ENCODE measurements around the gene NKX3-2.
A peak's percentile ranks its signal among the peaks of the same experiment; 100 is the strongest.

The NKX3-2 gene

GRCh38 chr4:13544606-13545393, 492 bp upstream of the NKX3-2 start:
- DNase-seq, result peak; percentile 57

GRCh38 chr4:13543032-13543838, 1.1 kb downstream of the NKX3-2 start:
- no peak for DNase-seq

GRCh38 chr4:13542577-13543031, 1.7 kb downstream of the NKX3-2 start:
- no peak for DNase-seq

DNA sequence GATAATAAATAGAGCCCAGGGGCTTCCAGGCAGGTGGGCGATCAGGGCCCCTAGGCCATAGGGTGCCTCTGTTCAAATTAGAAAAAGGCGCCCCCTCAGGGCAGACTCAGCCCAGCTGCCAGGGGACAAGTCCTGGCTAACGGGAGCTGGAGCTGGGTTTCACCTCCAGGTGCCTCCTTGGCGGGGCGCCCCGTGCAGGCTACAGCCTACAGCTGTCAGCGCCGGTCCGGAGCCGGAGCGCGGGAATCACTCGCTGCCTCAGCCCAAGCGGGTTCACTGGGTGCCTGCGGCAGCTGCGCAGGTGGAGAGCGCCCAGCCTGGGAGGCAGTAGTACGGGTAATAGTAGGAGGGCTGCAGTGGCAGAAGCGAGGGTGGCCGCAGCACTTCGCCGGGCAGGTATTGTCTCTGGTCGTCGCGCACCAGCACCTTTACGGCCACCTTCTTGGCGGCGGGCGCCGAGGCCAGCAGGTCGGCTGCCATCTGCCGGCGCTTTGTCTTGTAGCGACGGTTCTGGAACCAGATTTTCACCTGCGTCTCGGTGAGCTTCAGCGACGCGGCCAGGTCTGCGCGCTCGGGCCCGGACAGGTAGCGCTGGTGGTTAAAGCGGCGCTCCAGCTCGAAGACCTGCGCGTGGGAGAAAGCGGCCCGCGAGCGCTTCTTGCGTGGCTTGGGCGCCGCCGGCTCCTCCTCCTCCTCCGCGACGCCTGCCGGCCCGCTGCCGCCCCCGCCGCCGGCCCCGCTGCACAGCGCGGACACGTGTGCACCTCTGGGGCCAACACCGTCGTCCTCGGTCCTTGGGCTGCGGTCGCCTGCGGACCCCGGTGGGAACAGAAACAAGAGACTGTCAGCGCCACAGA, 2.4 kb downstream of the NKX3-2 start:
- DNase-seq, result no peak

- DNase-seq, result no peak
Measured at GRCh38 chr4:13541176-13541604, 3.1 kb downstream of the NKX3-2 start.

DNA sequence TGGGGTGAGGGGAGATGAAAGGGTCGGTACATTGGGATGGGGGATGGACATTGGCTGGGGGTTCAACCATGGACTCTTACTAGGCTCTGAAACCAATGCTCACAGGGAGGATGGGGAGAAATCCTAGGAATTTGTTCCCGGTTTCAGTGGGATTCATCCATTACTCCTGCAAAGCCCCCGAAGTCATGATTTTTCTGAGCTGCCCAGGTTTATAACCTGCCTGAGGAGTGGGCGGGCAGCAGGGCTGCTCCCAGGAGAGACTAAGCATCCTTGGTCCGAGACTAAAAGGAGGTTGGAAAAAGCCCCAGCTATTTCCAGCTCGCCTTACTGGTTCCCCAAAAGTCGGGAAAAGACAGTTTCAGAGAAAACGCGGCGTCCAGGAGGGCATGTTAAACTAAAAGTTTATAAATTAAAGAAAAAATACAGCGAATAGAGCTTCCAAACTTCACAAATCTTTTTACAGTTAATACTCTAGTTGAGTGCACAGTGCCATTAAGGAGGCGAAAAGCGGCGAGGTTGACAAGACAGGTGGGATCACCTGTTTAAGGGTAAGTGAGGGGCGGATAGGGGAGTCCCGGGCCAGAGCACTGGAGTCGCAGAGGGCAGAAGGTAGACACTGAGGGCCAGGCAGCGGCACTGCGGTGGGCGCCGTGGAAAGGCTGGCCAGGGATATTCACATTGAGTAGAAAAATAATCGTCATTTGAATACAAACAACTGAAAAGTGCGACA, 3.7 kb downstream of the NKX3-2 start:
- no peak for DNase-seq

- DNase-seq, result no peak
Measured at GRCh38 chr4:13539619-13540445, 4.5 kb downstream of the NKX3-2 start.

GRCh38 chr4:13539047-13539618, 5.2 kb downstream of the NKX3-2 start:
- no peak for DNase-seq

DNA sequence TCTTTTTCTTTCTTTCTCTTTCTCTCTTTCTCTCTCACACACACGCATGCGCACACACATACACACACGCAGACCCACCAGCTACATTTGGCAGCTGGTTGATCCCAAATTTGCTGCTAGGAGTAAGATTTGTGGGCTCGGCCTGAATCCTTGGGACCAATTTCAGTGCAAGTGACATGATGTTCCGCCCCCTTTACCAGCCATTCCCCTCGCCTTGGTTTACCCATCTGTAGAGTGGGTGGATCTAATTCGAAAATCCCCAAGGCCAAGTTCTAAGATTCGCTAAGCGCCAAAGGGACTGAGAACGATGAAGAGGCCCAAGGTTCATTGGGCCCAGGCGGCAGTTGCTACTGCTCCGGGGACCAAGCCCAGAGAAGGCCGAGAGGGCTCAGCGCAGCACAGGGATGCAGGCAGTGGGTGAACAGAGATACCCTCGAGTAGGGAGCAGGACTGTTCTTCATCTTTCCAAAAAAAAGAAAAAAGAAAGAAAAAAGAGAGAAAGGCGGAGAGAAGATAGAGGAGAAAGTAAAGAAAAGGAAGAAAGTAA, 5.8 kb downstream of the NKX3-2 start:
- DNase-seq, result no peak

DNA sequence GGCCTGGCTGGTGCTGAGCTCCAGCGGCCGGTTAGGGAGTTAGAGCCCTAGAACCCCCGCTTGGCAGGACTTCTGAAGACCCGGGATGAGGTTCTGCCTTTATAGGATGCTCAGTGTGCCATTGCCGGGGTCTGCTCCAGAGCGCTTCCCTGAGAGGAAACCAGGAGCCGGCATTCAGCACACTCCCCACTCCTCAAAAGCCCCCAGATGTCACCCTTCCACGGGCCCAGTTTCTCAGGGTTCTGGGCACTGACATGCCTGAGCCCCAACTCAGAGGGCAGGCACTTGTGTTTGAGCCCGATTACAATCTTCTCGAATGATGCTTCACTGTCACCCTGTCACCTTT, 6.5 kb downstream of the NKX3-2 start:
- no peak for DNase-seq

GRCh38 chr4:13537011-13537831, 7.1 kb downstream of the NKX3-2 start:
- DNase-seq, result no peak

GRCh38 chr4:13536607-13537006, 7.7 kb downstream of the NKX3-2 start:
- DNase-seq, result no peak

DNA sequence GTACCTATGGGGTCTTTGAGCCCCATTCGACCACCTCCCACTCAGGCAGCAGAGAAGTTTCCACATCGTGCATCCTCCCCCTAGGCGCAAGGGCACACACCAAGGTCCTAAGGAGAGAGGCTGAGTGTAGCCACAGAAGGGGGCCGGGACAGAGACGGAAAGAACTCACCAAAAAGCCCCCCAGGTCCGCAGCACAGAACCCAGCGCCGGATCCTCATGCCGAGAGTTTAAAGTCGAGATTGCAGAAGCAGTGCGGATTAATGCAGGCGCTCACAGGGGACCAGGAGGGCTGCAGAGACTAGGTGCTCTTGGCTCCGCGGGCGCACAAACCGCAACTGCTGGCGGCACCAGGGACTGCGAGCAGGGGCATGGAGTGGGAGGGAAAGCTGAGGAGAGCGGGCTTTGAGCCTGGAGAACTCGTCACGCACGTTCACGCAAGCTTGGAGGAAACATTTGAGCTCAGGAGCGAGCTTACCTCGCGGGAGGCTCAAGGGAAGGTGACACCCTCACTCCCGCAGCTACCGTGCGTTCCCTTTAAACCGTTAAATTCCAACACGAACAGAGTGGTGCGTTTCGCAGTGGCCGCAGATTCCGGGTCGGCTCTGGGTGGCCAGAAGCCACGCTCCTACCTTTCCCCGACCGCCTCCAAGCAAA, 8.5 kb downstream of the NKX3-2 start:
- DNase-seq, result no peak

- DNase-seq, result no peak
Measured at GRCh38 chr4:13535118-13535517, 9.2 kb downstream of the NKX3-2 start.

GRCh38 chr4:13534344-13535063, 9.8 kb downstream of the NKX3-2 start:
- DNase-seq, result no peak

GRCh38 chr4:13533670-13534343, 10.5 kb downstream of the NKX3-2 start:
- DNase-seq, result no peak

- no peak for DNase-seq
Measured at GRCh38 chr4:13531625-13531998, 12.7 kb downstream of the NKX3-2 start.
